OCI-LY7 (cell line): ENCODE measurements around the gene PIGO.

ENCODE experiments used
- EZH2phosphoT487 ChIP-seq: fragments of 200-600 bp; sonication (generic); IDR thresholded peaks from 2 replicates; pipeline ENCODE4 v1.6.1; 2018; ENCODE audit warnings: low read depth, borderline replicate concordance, mild to moderate bottlenecking, mixed run types, antibody characterized with exemption, low read length, moderate library complexity, mixed read lengths
- TF ChIP-seq, protein P1 (sequence below): fragments of 200-600 bp; sonication (generic); conservative IDR thresholded peaks from 2 replicates; pipeline ENCODE4 v1.5.1; 2014; ENCODE audit warnings: mild to moderate bottlenecking, antibody characterized with exemption, low read length, moderate library complexity, mixed read lengths

DNA sequence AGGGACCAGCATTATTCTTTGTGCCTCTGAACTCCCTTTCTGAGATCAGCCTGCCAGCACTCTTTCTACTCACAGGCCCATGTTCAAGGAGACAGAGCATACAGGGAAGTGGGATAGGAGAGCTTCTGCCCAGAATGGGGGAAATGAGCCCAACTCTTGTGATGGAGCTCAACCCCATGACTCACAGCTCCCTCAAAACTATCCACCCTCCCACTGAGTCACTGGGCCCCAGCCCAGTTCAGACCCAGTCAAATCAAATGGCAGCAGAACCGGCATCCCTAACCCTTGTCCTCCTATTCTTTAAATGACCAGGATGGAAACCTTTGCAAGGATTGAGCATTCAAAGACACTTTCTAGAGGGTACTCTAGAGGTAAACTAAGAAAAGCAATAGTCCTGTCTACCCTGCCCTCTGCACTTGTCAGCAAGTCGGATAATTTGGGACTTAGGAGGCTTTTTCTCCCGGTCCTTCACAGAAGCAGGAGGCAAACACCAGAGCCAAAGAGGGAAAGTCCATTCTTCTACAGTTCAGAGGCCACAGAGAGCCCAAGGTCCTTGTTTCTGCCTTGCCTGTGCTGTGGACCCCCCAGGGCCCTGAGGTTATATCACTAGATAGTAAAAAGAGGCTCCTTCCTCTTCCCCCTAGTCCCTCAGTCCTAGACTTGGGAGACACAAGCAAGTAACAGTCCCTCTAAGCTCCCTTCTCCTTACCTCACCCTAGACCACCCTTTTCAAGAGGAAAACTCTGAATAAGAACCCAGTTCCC is 16.0 kb upstream of the PIGO start:
- TF ChIP-seq, protein P1, sequence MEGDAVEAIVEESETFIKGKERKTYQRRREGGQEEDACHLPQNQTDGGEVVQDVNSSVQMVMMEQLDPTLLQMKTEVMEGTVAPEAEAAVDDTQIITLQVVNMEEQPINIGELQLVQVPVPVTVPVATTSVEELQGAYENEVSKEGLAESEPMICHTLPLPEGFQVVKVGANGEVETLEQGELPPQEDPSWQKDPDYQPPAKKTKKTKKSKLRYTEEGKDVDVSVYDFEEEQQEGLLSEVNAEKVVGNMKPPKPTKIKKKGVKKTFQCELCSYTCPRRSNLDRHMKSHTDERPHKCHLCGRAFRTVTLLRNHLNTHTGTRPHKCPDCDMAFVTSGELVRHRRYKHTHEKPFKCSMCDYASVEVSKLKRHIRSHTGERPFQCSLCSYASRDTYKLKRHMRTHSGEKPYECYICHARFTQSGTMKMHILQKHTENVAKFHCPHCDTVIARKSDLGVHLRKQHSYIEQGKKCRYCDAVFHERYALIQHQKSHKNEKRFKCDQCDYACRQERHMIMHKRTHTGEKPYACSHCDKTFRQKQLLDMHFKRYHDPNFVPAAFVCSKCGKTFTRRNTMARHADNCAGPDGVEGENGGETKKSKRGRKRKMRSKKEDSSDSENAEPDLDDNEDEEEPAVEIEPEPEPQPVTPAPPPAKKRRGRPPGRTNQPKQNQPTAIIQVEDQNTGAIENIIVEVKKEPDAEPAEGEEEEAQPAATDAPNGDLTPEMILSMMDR: no peak
- TF ChIP-seq EZH2phosphoT487: no peak
